ENCODE measurements around the gene RBM33. TPM values are rescaled to one million over a fixed set of nuclear protein-coding genes. Genes with fewer than 3 reads are reported as not detected.

RBM33 gene
- total and polyA plus RNA-seq, 2 of the 13 experiments (the other 11 are each of a cell fraction or from before 2014, with no cell fraction given), result 12.4 to 28.9 TPM

GRCh38 chr7:155796381-155797261 is 152.2 kb downstream of the RBM33 start:
- in situ Hi-C loops (cut with HindIII; ENCODE audit: extremely low pct_ligation_motif_present, low pct_unique_long_range_greater_than_20kb), result loop anchor here (5.0 kb wide), 1 partner anchor 1021 kb away; no protein-coding TSS in a partner anchor
- Histone ChIP-seq H3K79me2 (ENCODE audit: insufficient read depth, low read length) (no peaks in the 10 kb centered on the region), H3K4me2 (ENCODE audit: low read depth, low read length) (peak overlapping the region; percentile 60), H3K9ac (ENCODE audit: insufficient read depth, low read depth, low read length) (peak overlapping the region; percentile 26; the same call in 1 of the 2 replicates), H3K27me3 (ENCODE audit: control insufficient read depth in 1 of 2, insufficient read depth in 2 of 2, low read length in 2 of 2) (peaks cover 7 to 38% of the 10 kb centered on the region in 2 experiments; a peak in 4 of 5 replicates), H3K36me3 (replicated peaks in 1 of 2; ENCODE audit: control insufficient read depth in 1 of 2, insufficient read depth in 2 of 2, low read length in 2 of 2) (no peaks in the 10 kb centered on the region), H2AFZ (ENCODE audit: low read length) (no peak overlapping the region), H3K4me3 (replicated peaks in 1 of 3; ENCODE audit: insufficient read depth in 1 of 3, low read depth in 2 of 3, low read length in 3 of 3) (peak overlapping the region; percentile 33 to 68 (median 38); a peak in 5 of 6 replicates), H3K27ac (ENCODE audit: extremely low read length, insufficient read depth, low read length) (no peak overlapping the region), H3K9me3 (ENCODE audit: low read length) (no peaks in the 10 kb centered on the region), H4K20me1 (ENCODE audit: insufficient read depth, low read length) (no peaks in the 10 kb centered on the region), H3K4me1 (ENCODE audit: insufficient read depth, low read length) (peaks cover 43% of the 10 kb centered on the region)
- POLR2A ChIA-PET, result no interaction called here
- FAIRE-seq (no peak), DNase-seq (ENCODE audit: low spot score) (no peak), ATAC-seq (peak; percentile 85)
- WGBS (ENCODE audit: low lambda C conversion rate), result 19% methylated on average over 30 of the region's 60 CpGs
- BruUV-seq (replicated peaks), result no TSS peak
- CTCF ChIA-PET (ENCODE audit: low intra/inter-chr PET ratio, low total read pairs), result interaction anchor here (1.0 to 1.4 kb wide), 4 partner anchors 11 to 1020 kb away, joined by 4 to 8 read pairs (median 5); no protein-coding TSS in a partner anchor
- intact Hi-C loops (cut with micrococcal nuclease; ENCODE audit: unreplicated experiment), result loop anchor here (1.0 to 5.0 kb wide), 3 partner anchors 361 to 1021 kb away; no protein-coding TSS in a partner anchor
- TF ChIP-seq POGK (CRISPR knock-in tag; conservative IDR thresholded peaks at IDR 0.05), result 0 out of 2 replicates have a peak, but pooled peaks have one; percentile 30
- 0 out of 2 replicates have a peak, but pooled peaks have one; percentile 52 for TF ChIP-seq ZNF704 (CRISPR knock-in tag; IDR thresholded peaks at IDR 0.05; ENCODE audit: borderline replicate concordance)
- 0 out of 2 replicates have a peak, but pooled peaks have one; percentile 15 for TF ChIP-seq ZBTB38 (CRISPR knock-in tag; IDR thresholded peaks at IDR 0.05)
- TF ChIP-seq ZFY (CRISPR knock-in tag; IDR thresholded peaks at IDR 0.05), result 0 out of 2 replicates have a peak, but pooled peaks have one; percentile 24
- no peak for TF ChIP-seq ZC3H13 (CRISPR knock-in tag; IDR thresholded peaks at IDR 0.05)
- TF ChIP-seq ZFP91 (CRISPR knock-in tag; IDR thresholded peaks at IDR 0.05; ENCODE audit: borderline replicate concordance), result 0 out of 2 replicates have a peak, but pooled peaks have one; percentile 10
- TF ChIP-seq NR2C2 (CRISPR knock-in tag; IDR thresholded peaks at IDR 0.05; ENCODE audit: borderline replicate concordance), result 0 out of 2 replicates have a peak, but pooled peaks have one; percentile 29
- TF ChIP-seq HNRNPK (IDR thresholded peaks at IDR 0.05; ENCODE audit: low read depth, low read length, poor library complexity, severe bottlenecking), result peak; percentile 22
- no peak for TF ChIP-seq ZSCAN22 (CRISPR knock-in tag; IDR thresholded peaks at IDR 0.05)
- 0 out of 2 replicates have a peak, but pooled peaks have one; percentile 23 for TF ChIP-seq HDAC1 (CRISPR knock-in tag; IDR thresholded peaks at IDR 0.05)
- TF ChIP-seq HINFP (CRISPR knock-in tag; IDR thresholded peaks at IDR 0.05; ENCODE audit: low read depth), result 0 out of 2 replicates have a peak, but pooled peaks have one; percentile 56
- TF ChIP-seq MAZ (IDR thresholded peaks at IDR 0.05; ENCODE audit: borderline replicate concordance, low read depth, low read length), result no peak
- TF ChIP-seq MAZ (CRISPR knock-in tag; IDR thresholded peaks at IDR 0.05; ENCODE audit: low read depth), result peak; percentile 1; the same call in 1 of the 2 replicates
